ENCODE measurements around the gene SRSF3.
"Not testable (repeated sequence)": the region's sequence is repeated elsewhere in the genome, so short reads cannot be mapped to it uniquely, and the experiment has no call there.

SRSF3 gene

DNA sequence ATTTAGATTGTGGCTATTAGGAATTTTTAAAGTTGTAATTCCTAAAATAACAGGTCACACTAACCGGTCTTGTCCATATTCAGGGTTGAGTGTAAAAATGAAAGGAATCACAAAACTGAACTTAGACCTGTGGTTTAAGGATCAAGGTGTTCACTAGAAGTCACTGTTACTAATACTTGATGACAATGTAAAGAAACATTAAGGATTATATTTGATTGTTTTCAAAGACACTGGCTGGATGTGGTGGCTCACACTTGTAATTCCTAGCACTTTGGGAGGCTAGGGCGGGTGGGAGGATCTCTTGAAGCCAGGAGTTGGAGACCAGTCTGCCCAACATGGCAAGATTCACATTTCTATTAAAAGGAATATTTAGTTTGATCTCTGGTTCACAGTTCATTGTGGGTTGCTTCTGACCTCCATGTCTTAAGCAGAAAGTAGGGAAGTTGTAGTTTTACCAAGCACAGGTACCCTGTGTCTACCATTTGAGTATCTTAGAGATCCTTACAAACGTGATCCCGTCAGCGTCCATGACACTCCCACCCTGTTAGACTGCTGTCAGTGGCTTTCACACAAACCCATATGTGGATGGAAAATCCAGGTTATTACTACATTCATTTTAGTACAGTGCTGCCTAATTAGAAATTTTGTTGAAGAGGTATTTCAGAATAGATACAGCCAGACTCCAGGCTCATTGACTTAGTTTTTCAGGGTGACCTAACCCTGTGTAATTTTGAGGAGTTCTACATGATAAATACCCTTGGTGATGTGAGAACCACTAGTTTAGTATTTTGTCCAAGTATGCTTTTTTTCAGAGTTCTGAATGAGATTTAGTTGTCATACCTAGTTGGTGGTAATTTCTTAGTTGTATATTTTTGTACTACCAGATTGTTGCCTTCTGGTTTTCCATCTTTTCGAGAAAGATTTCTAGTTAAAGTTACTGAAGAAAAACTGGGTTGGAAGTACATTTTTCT is 10.2 kb downstream of the SRSF3 start:
- DNase-seq (ENCODE audit: low read depth, low spot score) = no peak

DNA sequence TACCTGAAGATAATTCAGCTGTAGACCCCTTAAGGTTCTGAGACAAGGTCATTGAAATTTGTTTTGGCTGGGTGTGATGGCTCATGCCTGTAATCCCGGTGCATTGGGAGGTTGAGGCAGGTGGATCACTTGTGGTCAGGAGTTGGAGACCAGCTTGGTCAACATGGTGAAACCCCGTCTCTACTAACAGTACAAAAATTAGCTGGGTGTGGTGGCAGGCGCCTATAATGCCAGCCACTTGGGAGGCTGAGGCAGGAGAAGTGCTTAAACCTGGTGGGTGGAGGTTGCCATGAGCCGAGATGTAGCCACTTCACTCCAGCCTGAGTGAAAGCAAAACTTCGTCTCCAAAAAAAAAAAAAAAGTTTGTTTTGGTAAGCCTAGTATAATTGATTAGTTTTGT is 11.0 kb downstream of the SRSF3 start:
- no peak for DNase-seq (ENCODE audit: low read depth, low spot score)

DNA sequence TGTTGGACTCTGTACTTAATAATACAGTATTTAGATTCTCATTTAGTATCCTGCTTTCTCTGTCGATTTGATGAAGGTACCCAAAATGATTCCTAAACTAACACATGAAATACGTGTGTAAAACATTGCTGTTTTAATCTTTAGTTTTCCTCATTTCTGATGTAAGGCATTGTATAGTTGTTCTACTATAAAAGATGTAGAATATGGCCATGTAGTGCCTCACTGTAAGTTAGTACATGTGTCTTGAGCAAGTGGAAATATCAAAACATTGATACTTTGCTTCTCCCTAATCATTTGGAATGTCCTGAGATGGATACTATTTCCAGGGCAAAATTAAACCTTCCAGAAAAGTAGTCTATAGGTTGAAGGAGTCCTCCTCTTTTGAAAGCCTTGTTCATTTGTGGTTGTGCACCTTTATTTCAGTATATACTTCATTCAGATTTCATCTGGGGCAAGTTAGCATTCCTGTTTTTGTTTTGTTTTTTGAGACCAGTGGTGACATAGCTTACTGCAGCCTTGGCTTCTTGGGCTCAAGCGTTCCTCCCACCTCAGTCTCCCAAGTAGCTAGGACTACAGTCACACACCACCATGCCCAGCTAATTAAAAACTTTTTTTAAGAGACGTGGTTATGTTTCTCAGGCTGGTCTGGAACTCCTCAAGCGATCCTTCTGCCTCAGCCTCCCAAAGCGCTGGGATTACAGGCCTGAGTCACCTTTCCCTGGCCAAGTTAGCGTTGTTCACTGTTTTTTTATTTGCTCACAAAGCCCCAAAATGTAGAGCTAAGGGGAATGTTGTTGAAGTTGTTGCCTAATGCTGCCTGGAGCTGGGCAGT is 11.6 kb downstream of the SRSF3 start:
- no peak for DNase-seq (ENCODE audit: low read depth, low spot score)

DNA sequence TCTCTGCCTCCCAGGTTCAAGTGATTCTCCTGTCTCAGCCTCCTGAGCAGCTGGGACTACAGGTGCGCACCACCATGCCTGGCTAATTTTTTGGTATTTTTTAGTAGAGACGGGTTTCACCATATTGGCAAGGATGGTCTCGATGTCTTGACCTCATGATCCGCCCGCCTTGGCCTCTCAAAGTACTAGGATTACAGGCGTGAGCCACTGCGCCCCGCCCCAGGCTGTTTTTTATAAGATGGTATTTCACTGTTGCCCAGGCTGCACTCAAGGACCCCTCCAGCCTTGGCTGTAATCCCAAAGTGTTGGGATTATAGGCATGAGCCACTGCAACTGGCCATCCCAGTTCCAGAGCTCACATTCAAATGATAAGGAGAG is 13.1 kb downstream of the SRSF3 start:
- not testable (repeated sequence) for DNase-seq (ENCODE audit: low read depth, low spot score)

DNA sequence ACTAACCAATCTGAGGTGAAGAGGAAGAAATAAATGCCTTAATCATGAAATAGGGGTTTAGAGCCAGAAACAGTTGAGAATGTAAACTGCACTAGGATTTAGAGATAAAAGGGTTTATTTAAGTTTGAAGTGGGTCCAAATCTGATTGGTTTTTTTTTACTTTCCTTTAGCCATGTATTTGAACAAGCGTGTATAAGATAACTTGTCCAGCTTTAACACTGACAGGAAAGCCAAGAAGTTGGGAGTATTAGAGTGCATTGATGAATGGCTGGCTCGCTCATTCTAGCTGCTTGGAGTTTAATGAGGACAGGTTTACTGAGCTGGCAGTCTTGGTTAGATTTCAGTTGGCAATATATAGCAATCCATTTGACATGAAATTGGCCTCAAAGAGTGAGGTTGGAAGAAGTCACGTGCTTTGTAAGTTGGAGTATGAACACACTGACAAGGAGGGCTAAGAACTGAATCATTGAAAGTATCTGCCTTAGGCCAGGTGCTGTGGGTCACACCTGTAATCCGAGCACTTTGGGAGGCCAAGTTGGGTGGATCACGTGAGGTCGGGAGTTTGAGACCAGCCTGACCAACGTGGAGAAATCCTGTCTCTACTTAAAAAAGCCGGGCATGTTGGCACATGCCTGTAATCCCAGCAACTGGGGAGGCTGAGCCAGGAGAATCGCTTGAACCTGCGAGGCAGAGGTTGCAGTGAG is 13.7 kb downstream of the SRSF3 start:
- DNase-seq (ENCODE audit: low read depth, low spot score) = no peak

DNA sequence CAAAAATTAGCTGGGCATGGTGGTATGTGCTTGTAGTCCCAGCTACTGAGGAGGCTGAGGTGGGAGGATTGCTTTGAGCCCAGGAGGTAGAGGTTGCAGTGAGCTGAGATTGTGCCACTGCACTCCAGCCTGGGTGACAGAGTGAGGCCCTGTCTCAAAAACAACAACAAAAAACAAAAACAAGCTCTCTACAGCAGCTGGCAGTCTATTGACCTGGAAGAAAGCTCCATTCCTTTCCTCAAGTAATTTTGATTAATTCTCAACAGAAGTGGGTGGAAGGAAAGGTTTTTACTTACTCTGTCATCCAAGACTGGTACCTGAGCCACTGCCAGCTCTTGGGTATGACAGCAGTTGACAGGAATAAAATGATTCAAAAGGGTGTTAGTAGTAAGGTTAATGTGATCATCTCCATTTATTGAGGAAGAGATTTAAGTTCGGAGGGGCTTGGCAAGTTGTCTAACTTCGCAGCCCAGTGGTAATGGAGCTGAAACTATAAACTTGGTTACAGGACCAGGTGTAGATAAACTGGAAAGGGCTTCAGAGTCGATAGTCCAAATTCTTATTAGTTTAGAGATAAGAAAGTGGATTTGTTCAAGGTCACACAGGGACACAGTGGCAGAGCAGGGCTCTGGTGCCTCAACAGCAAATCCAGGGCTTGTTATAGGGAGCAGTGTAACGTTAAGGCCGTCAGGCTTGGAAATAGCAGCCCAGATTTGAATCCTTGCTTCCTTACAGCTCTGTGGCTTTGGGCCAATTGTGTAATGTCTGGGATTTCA is 14.8 kb downstream of the SRSF3 start:
- no peak for DNase-seq (ENCODE audit: low read depth, low spot score)

DNA sequence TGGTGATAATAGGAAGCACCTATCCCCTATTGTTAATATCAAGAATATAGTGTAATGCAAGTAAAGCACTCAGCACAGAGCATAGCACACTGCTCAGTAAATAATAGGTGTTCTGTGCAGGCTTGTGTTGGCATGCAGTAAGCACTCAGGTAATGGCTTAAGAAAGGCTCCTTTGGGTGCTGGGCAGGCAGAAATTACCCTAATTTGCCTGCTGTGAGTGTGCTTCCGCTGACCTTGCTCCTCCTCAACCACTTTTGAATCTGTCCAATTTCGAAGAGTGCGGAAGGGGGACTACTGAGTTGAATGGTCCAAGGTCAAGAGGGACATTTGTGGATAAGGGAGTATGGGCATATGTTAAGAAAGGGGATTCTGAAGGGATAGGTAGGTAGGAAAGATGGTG is 15.4 kb downstream of the SRSF3 start:
- no peak for DNase-seq (ENCODE audit: low read depth, low spot score)

DNA sequence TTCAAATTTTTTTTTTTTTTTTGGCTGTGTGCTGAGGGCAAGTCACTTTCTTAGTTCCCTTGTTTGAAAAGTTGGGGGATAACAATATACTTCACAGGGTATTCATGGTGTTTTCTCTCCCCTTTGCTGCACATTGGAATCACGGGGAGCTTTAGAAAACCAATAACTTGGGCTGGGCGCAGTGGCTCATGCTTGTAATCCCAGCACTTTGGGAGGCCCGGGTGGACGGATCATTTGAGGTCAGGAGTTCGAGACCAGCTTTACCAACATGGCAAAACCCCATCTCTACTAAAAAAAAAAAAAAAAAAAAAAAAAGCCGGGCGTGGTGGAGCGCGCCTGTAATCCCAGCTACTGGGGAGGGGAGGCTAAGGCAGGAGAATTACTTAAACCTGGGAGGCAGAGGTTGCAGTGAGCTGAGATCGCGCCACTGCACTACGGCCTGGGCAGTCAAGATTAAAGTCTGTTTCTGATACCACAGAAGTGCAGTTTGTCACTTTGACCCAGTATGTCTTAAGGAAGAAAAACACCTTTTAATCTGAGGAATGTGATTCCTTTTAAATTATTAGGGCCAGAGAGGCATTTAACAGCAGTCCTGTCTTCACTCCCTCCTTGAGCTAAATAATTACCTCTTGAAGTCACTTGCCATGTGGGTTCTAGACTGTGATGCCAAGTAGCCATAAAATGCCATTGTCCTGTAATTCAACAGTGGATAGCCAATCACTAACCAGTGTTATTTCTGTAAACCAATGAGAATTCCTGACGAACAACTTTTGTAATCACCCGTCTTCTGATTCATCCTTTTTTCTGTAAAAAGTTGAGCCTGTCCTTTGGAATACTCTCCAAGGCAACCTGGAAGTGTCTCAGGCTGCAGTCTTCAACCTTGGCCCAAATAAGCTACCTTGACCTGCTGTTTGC is 16.1 kb downstream of the SRSF3 start:
- DNase-seq (ENCODE audit: low read depth, low spot score) = no peak

DNA sequence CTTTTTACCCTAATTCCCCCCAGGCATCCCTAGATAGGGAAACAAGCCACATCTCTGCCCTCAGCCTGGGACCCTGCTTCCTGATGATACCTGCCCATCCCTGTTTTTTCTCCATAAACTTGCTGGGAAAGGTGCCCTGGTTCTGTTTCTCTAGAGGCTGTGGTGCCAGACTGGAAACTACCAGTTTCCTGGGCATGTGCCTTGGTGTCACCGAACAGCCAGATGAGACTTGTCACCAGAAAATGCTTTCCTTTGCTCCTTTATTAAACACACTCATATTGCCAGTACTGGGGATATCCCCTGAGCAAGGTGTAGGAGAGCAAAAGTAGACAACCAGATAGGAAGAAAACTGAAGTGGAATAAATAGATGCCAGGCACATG is 16.8 kb downstream of the SRSF3 start:
- no peak for DNase-seq (ENCODE audit: low read depth, low spot score)

DNA sequence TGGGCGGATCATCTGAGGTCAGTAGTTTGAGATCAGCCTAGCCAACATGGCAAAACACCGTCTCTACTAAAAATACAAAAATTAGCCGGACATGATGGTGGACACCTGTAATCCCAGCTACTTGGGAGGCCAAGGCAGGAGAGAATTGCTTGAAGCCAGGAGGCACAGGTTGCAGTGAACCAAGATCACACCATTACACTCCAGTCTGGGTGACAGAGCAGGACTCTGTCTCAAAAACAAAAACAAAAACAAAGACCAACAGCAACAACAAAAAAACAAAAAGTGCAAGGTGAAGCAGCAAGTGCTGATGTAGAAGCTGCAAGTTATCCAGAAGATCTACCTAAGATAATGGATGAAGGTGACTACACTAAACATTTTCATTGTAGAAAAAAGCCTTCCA is 17.5 kb downstream of the SRSF3 start:
- not testable (repeated sequence) for DNase-seq (ENCODE audit: low read depth, low spot score)

DNA sequence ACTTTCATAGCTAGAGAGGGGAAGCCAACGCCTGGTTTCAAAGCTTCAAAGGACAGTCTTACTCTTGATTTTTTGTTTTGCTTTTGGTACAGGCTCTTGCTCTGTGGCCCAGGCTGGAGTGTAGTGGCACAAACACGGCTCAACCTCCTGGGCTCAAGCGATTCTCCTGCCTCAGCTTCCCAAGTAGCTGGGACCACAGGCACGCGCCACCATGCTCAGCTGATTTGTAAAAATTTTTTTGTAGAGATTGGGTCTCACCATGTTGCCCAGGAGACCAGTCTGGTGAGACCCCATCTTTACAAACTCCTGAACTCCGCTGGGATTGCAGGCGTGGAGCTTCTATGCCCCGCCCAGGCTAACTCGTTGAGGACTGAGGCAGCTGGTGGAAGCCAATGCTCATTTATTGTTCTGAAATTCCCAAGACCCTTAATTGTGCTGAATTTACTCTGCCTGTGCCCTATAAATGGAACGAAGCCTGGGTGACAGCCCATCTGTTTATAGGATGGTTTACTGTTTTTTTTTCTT is 18.0 kb downstream of the SRSF3 start:
- no peak for DNase-seq (ENCODE audit: low read depth, low spot score)

DNA sequence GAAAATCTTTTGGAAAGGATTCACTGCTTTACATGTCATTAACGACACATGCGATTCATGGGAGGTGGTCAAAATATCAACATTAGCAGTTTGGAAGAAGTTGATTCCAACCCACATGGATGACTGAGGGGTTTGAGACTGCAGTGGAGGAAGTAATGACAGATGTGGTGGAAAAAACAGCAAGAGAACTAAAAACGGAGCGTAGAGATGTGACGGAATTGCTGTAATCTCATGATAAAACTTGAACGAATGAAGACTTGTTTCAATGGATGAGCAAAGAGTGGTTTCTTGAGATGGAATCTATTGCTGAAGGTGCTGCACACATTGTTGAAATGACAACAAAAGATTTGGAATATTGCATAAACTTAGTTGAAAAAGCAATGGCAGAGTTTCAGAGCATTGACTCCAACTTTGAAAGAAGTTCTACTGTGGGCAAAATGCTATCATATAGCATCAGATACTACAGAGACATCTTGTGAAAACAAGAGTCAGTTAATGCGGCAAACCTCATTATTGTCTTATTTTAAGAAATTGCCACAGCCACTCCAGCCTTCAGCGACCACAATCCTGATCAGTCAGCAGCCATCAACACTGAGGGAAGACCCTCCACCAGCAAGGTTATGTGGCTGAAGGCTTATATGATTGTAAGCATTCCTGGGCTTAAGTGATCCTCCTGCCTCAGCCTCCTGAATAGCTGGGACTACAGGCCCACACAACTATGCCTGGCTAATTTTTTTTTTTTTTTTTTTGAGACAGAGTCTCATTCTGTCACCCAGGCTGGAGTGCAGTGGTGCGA is 19.2 kb downstream of the SRSF3 start:
- DNase-seq (ENCODE audit: low read depth, low spot score) = no peak

DNA sequence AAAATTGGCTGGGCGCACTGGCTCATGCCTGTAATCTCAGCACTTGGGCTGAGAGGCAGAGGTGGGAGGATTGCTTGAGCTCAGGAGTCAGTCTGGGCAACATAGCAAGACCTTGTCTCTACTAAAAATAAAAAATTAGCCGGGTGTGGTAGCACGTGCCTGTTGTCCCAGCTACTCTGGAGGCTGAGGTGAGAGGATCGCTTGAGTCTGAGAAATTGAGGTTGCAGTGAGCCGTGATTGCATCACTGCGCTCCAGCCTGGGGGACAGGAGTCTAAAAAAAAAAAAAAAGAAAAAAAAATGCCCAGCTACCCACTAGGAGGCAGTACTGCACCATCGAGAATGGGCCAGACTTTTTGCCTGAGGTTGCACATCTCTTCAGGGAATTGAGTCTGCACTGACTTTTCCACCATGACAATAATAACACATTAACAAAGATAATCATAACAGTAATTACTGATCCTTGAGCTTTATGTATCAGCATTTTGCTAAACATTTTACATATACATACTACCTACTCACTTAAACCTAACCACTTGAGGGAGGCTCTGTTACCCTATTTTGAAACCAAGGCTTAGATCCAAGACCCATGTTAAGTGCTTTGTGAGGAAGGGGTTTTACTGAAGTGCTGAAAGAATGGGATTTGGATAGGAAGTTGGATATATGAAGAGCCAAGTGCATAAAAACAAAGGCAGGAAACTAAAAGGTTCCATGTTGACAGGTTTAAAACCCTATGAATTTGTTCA is 21.0 kb downstream of the SRSF3 start:
- peak; percentile 20 for DNase-seq (ENCODE audit: low read depth, low spot score)

DNA sequence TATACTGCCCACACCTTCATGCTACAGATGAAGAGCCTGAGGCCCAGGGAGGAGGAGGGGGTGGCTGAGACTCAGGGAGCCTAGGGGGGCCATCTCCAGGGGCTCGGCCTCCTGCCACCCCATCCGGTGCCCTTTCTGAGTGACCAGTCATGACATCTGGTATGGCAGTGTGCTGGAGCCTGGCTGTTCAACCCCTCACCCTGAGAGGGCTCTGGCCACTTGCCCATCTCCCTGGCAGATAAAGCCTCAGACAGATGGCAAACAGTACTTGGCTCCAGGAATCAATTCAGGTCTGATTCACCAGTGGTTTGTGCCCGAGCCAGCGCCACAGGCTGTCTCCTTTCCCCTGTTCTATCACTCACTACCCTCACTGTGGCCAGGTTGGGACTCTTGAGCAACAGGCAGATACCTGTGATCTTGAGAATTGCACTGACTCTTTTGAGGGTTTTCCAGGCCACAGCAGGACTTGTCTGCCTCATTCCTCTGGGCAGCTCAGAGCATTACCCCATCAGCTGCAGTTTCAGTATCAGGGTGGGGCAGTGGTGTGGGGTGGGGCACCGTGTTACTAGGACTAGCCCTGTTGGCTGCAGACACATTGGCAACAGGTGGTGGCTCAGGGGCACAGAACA is 22.8 kb downstream of the SRSF3 start:
- DNase-seq (ENCODE audit: low read depth, low spot score) = no peak

DNA sequence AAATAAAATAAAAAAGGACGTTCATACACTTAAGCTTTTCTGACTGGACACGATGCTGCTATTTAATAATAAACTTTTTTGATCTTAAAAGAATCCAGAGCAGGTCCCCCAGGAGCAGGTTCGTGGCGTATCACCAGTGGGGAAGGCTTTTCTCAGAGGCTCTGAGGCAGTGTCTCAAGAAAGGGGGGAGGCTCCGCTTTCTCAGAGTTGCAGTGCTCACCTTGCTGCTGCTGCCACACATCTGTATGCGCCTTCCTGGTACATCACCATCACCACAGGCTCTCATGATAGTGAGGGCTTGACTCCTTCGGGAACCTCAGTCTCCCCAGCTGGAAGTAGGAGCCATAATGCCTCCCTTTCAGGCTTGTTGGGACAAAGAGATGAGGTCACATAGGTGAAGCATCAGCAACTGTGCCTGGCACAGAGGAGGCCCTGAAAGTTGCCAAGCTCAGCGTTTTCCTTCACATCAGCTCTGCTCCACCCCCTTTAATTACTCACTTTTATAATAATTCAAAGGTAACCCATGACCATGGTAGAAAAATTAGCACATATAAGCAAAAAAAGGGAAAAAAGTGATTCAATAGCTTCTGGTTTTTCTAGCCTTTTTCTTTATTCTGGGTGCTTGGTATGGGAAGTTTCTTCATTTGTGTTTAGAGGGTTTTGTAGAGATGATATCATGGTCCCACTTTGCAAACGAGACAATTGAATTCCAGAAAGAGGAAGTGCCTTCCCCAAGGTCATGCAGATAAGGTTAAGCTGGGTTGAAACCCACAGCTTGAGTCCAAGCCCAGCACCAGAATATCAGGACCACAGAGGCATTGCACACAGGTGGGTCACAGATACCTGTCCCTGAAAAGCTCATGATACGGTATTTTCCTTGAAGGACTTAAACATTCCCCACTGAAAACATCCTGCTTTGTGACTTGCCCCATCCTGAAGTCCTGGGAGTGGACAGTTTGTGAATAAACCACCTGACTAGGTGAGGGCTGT is 24.5 kb downstream of the SRSF3 start:
- no peak for DNase-seq (ENCODE audit: low read depth, low spot score)

DNA sequence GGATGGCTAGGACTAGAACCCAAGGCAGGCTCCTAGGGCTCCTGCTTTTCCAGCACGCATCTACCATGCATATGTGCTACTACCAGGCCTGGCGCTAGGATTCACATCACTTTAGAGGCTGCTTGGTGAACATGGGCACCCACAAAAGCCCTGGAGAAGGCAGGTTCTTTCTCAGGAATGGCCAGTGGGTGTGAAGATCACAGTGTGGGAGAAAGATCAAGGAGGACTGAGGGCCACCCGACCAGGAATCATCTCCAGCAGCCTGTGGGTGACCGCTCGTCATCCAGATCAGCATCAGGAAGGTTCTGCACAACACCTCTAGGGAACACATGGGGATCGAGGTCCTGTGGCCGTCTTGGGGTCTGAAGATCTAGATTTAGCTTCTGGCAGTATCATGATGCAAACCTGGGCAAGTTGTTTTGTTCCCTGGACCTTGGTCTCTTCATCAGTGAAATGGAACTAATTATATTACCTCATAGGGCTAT is 27.3 kb downstream of the SRSF3 start:
- DNase-seq (ENCODE audit: low read depth, low spot score) = no peak

All from iPS DF 19.7 (cell line).